Common myeloid progenitor, CD34-positive (primary cell): ENCODE measurements around the gene CTBP2.

Experiments used
- CTCF ChIA-PET: fragments of 350-600 bp; sonication (Branson Sonifier 250); formaldehyde crosslinking; loops from one replicate; lab custom pipeline; 2021; ENCODE audit warnings: antibody characterized with exemption; lab: Charles Lee
- POLR2A ChIA-PET: fragments of 350-600 bp; sonication (Branson Sonifier 250); formaldehyde crosslinking; loops from one replicate; lab custom pipeline; 2021; ENCODE audit warnings: antibody characterized with exemption; lab: Charles Lee
- DNase-seq, 3 donors: peaks; one replicate each; pipeline versions ENCODE4 v3.0.0 to v3.0.0-alpha.2; 2013
- H3K27ac ChIP-seq, 2 experiments: 1 replicate in 1 of 2; 2 replicates in 1 of 2; pipeline ENCODE4 v1.7.0; 2013; ENCODE audit warnings: inconsistent platforms in 2 of 2, low read length in 2 of 2, mild to moderate bottlenecking in 2 of 2, low read depth in 1 of 2, moderate library complexity in 1 of 2; ENCODE audit not compliant: severe bottlenecking in 2 of 2, insufficient read depth in 1 of 2, poor library complexity in 1 of 2
- H3K27me3 ChIP-seq, 5 experiments: replicated peaks in 2 of 5; 1 replicate in 3 of 5; 2 replicates in 2 of 5; pipeline versions ENCODE4 v1.6.1 to v1.7.0; 2013; ENCODE audit warnings: low read length in 4 of 5, mild to moderate bottlenecking in 2 of 5, moderate library complexity in 2 of 5, inconsistent platforms in 1 of 5; ENCODE audit not compliant: insufficient read depth in 5 of 5, control insufficient read depth in 4 of 5
- H3K36me3 ChIP-seq, 4 experiments: 1 replicate in 2 of 4; 2 replicates in 2 of 4; pipeline versions ENCODE4 v1.6.1 to v1.7.0; 2013; ENCODE audit warnings: low read length in 3 of 4, control low read depth in 1 of 4, mild to moderate bottlenecking in 1 of 4; ENCODE audit not compliant: control insufficient read depth in 4 of 4, insufficient read depth in 4 of 4
- H3K4me1 ChIP-seq, 4 experiments: 1 replicate in 3 of 4; 2 replicates in 1 of 4; pipeline versions ENCODE4 v1.6.1 to v1.7.1; 2013; ENCODE audit warnings: low read length in 3 of 4, mild to moderate bottlenecking in 3 of 4, control low read depth in 1 of 4, inconsistent platforms in 1 of 4, moderate library complexity in 1 of 4; ENCODE audit not compliant: control insufficient read depth in 4 of 4, insufficient read depth in 4 of 4; ENCODE audit errors: control extremely low read depth in 1 of 4
- H3K4me3 ChIP-seq, 7 experiments: 1 replicate in 4 of 7; 2 replicates in 3 of 7; pipeline versions ENCODE4 v1.5.1 to v1.7.0; 2013; ENCODE audit warnings: mild to moderate bottlenecking in 7 of 7, low read length in 6 of 7, moderate library complexity in 6 of 7, inconsistent platforms in 2 of 7, low read depth in 2 of 7, control low read depth in 1 of 7; ENCODE audit not compliant: insufficient read depth in 4 of 7, control insufficient read depth in 1 of 7; ENCODE audit errors: extremely low read depth in 1 of 7
- H3K9me3 ChIP-seq, 5 experiments: 1 replicate in 4 of 5; 2 replicates in 1 of 5; pipeline versions ENCODE4 v1.6.1 to v1.7.1; 2013; ENCODE audit warnings: low read length in 4 of 5, mild to moderate bottlenecking in 2 of 5, inconsistent platforms in 1 of 5, low read depth in 1 of 5, moderate library complexity in 1 of 5; ENCODE audit not compliant: control insufficient read depth in 4 of 5, insufficient read depth in 2 of 5; ENCODE audit errors: control extremely low read depth in 1 of 5
- WGBS: methylation state at CpG from one replicate; pipeline ENCODE4 v1.1.5; 2013; ENCODE audit not compliant: insufficient coverage; 5-methylcytosine and 5-hydroxymethylcytosine counted together

The CTBP2 gene

GRCh38 chr10:125041856-125042506 lies 118.4 kb downstream of the CTBP2 start:
- POLR2A ChIA-PET = interaction anchor here (1.2 kb wide), 1 partner anchor 21 kb away, joined by 3 read pairs; no protein-coding TSS in a partner anchor
- DNase-seq = peak in 1 of 3 donors; percentile 6
- no peak overlapping the region for H3K4me3 ChIP-seq
- peaks cover 0 to 4% (median under 1%) of the 10 kb centered on the region in 4 experiments for H3K4me1 ChIP-seq
- no peak overlapping the region for H3K27ac ChIP-seq
- peaks cover 5 to 41% (median 12%) of the 10 kb centered on the region in 4 experiments for H3K36me3 ChIP-seq
- H3K27me3 ChIP-seq = no peaks in the 10 kb centered on the region
- CTCF ChIA-PET = interaction anchor here (1.0 to 14.3 kb wide), 2 partner anchors 21 to 71 kb away, joined by 3 to 155 read pairs; no protein-coding TSS in a partner anchor
- no peaks in the 10 kb centered on the region for H3K9me3 ChIP-seq
- 86% methylated on average over 5 of the region's 9 CpGs for WGBS

GRCh38 chr10:125039354-125039769 lies 121.0 kb downstream of the CTBP2 start:
- H3K36me3 ChIP-seq = peaks cover 7 to 43% (median 29%) of the 10 kb centered on the region in 4 experiments
- no peak for DNase-seq
- WGBS = 93% methylated on average over 14 of the region's 15 CpGs
- no peaks in the 10 kb centered on the region for H3K9me3 ChIP-seq
- ChIA-PET POLR2A (no interaction called here), CTCF (interaction anchor here (0.9 to 14.3 kb wide), 4 partner anchors 11 to 105 kb away, joined by 3 to 155 read pairs (median 3); no protein-coding TSS in a partner anchor)
- no peak overlapping the region for H3K4me3 ChIP-seq
- H3K27ac ChIP-seq = no peak overlapping the region
- H3K4me1 ChIP-seq = no peaks in the 10 kb centered on the region
- H3K27me3 ChIP-seq = no peaks in the 10 kb centered on the region

GRCh38 chr10:125038637-125039036 lies 121.7 kb downstream of the CTBP2 start:
- 97% methylated on average over 7 of the region's 8 CpGs for WGBS
- DNase-seq = peak in 1 of 3 donors; percentile 13
- Histone ChIP-seq H3K36me3 (peaks cover 7 to 40% (median 27%) of the 10 kb centered on the region in 4 experiments), H3K4me1 (no peaks in the 10 kb centered on the region), H3K9me3 (no peaks in the 10 kb centered on the region), H3K4me3 (no peak overlapping the region), H3K27ac (no peak overlapping the region), H3K27me3 (no peaks in the 10 kb centered on the region)
- ChIA-PET POLR2A (no interaction called here), CTCF (interaction anchor here (3.8 to 14.3 kb wide), 2 partner anchors 18 to 25 kb away, joined by 15 to 155 read pairs; no protein-coding TSS in a partner anchor)

- 94% methylated on average over 6 of the region's 8 CpGs for WGBS
- H3K9me3 ChIP-seq = no peaks in the 10 kb centered on the region
- H3K4me3 ChIP-seq = no peak overlapping the region
- no peak for DNase-seq
- H3K27ac ChIP-seq = no peak overlapping the region
- ChIA-PET CTCF (interaction anchor here (1.0 to 3.8 kb wide), 4 partner anchors 12 to 25 kb away, joined by 4 to 15 read pairs (median 4); no protein-coding TSS in a partner anchor), POLR2A (no interaction called here)
- no peaks in the 10 kb centered on the region for H3K27me3 ChIP-seq
- peaks cover 7 to 46% (median 36%) of the 10 kb centered on the region in 4 experiments for H3K36me3 ChIP-seq
- H3K4me1 ChIP-seq = no peaks in the 10 kb centered on the region
Measured at GRCh38 chr10:125037145-125037877, 123.1 kb downstream of the CTBP2 start.

GRCh38 chr10:125035588-125036295 lies 124.6 kb downstream of the CTBP2 start:
- ChIA-PET CTCF (interaction anchor here (0.9 to 3.8 kb wide), 8 partner anchors 9 to 308 kb away, joined by 3 to 15 read pairs (median 6); no protein-coding TSS in a partner anchor), POLR2A (no interaction called here)
- H3K36me3 ChIP-seq = peaks cover 7 to 47% (median 41%) of the 10 kb centered on the region in 4 experiments
- H3K4me1 ChIP-seq = no peaks in the 10 kb centered on the region
- WGBS = 100% methylated on average over 4 of the region's 7 CpGs
- no peaks in the 10 kb centered on the region for H3K9me3 ChIP-seq
- no peak for DNase-seq
- no peaks in the 10 kb centered on the region for H3K27me3 ChIP-seq
- H3K4me3 ChIP-seq = no peak overlapping the region
- no peak overlapping the region for H3K27ac ChIP-seq

- Histone ChIP-seq H3K27me3 (no peaks in the 10 kb centered on the region), H3K27ac (no peak overlapping the region), H3K4me1 (no peaks in the 10 kb centered on the region), H3K36me3 (peaks cover 7 to 49% (median 42%) of the 10 kb centered on the region in 4 experiments), H3K4me3 (no peak overlapping the region), H3K9me3 (no peaks in the 10 kb centered on the region)
- DNase-seq = no peak
- CTCF ChIA-PET = interaction anchor here (0.9 to 3.8 kb wide), 6 partner anchors 10 to 309 kb away, joined by 3 to 15 read pairs (median 7); no protein-coding TSS in a partner anchor
- POLR2A ChIA-PET = no interaction called here
- WGBS = 99% methylated on average over 10 of the region's 11 CpGs
Measured at GRCh38 chr10:125035136-125035535, 125.2 kb downstream of the CTBP2 start.
